ENCODE data around the gene CYGB. TPM values are rescaled to one million over a fixed set of nuclear protein-coding genes. Genes with fewer than 3 reads are reported as not detected.

CYGB gene
- total RNA-seq, 4 donors from 2014 or later: 12.6 to 23.2 (median 18.8) TPM

GRCh38 chr17:76497979-76498875, 39.3 kb downstream of the CYGB start:
- H3K4me1 ChIP-seq: peaks cover 0 to 63% (median 32%) of the 10 kb centered on the region in 3 donors
- H3K4me3 ChIP-seq: peak overlapping the region in 1 of 2 donors; percentile 19
- WGBS, 2 donors (ENCODE audit: low coverage in 1 of 2): 16 to 100% methylated on average over 1 to 10 of the region's 31 CpGs
- H3K36me3 ChIP-seq: no peaks in the 10 kb centered on the region
- no peaks in the 10 kb centered on the region for H3K9me3 ChIP-seq
- TF ChIP-seq EP300 (IDR thresholded peaks at IDR 0.05): no peak
- no peak for TF ChIP-seq POLR2A (IDR thresholded peaks at IDR 0.05)
- TF ChIP-seq, protein P1, sequence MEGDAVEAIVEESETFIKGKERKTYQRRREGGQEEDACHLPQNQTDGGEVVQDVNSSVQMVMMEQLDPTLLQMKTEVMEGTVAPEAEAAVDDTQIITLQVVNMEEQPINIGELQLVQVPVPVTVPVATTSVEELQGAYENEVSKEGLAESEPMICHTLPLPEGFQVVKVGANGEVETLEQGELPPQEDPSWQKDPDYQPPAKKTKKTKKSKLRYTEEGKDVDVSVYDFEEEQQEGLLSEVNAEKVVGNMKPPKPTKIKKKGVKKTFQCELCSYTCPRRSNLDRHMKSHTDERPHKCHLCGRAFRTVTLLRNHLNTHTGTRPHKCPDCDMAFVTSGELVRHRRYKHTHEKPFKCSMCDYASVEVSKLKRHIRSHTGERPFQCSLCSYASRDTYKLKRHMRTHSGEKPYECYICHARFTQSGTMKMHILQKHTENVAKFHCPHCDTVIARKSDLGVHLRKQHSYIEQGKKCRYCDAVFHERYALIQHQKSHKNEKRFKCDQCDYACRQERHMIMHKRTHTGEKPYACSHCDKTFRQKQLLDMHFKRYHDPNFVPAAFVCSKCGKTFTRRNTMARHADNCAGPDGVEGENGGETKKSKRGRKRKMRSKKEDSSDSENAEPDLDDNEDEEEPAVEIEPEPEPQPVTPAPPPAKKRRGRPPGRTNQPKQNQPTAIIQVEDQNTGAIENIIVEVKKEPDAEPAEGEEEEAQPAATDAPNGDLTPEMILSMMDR (IDR thresholded peaks at IDR 0.05): no peak
- no peak for TF ChIP-seq POLR2AphosphoS5 (IDR thresholded peaks at IDR 0.05)
- no peaks in the 10 kb centered on the region for H3K27me3 ChIP-seq
- peak; percentile 42 for ATAC-seq
- H3K27ac ChIP-seq: peak overlapping the region in 3 of 4 donors; percentile 72 to 88 (median 82)

- Histone ChIP-seq H3K4me1 (peaks cover 0 to 68% (median 34%) of the 10 kb centered on the region in 3 donors), H3K27ac (peak overlapping the region in 3 of 4 donors; percentile 72 to 88 (median 82)), H3K27me3 (no peaks in the 10 kb centered on the region), H3K4me3 (peak overlapping the region in 1 of 2 donors; percentile 19), H3K36me3 (no peaks in the 10 kb centered on the region), H3K9me3 (no peaks in the 10 kb centered on the region)
- 0% methylated on average over 1 of the region's 2 CpGs; no CpG with 5 or more reads in 1 of the 2 donors for WGBS, 2 donors (ENCODE audit: low coverage in 1 of 2)
- TF ChIP-seq POLR2AphosphoS5 (IDR thresholded peaks at IDR 0.05) (no peak), EP300 (IDR thresholded peaks at IDR 0.05) (no peak), POLR2A (IDR thresholded peaks at IDR 0.05) (no peak)
- TF ChIP-seq, protein P1 (IDR thresholded peaks at IDR 0.05): no peak
- ATAC-seq: no peak
These were observed 39.9 kb downstream of the CYGB start for GRCh38 chr17:76497699-76497978.

DNA sequence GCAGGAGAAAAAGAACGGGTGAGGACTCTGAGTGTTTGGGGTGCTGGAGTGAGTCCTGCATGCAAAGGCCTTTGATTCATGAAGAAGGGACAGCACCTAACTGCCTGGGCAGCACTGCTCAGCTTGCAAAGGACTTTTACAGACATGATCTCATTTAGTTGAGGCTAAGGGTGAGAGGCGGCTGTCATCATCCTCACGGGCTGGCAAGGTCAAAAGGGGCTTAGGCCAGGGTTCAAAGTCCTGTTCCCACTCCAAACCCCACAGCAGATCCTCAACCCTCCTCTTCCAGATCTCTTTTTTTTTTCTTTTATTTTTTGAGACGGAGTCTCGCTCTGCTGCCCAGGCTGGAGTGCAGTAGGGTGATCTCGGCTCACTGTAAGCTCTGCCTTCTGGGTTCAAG, 41.0 kb downstream of the CYGB start:
- H3K27me3 ChIP-seq: no peaks in the 10 kb centered on the region
- no peaks in the 10 kb centered on the region for H3K36me3 ChIP-seq
- peaks cover 0 to 67% (median 26%) of the 10 kb centered on the region in 3 donors for H3K4me1 ChIP-seq
- no peak overlapping the region for H3K27ac ChIP-seq
- H3K9me3 ChIP-seq: no peaks in the 10 kb centered on the region
- ATAC-seq: no peak
- 84% methylated on average over 6 of the region's 6 CpGs; no CpG with 5 or more reads in 1 of the 2 donors for WGBS, 2 donors (ENCODE audit: low coverage in 1 of 2)
- H3K4me3 ChIP-seq: no peak overlapping the region
- TF ChIP-seq POLR2A (IDR thresholded peaks at IDR 0.05) (no peak), POLR2AphosphoS5 (IDR thresholded peaks at IDR 0.05) (no peak), EP300 (IDR thresholded peaks at IDR 0.05) (no peak)
- TF ChIP-seq, protein P1 (IDR thresholded peaks at IDR 0.05): no peak

DNA sequence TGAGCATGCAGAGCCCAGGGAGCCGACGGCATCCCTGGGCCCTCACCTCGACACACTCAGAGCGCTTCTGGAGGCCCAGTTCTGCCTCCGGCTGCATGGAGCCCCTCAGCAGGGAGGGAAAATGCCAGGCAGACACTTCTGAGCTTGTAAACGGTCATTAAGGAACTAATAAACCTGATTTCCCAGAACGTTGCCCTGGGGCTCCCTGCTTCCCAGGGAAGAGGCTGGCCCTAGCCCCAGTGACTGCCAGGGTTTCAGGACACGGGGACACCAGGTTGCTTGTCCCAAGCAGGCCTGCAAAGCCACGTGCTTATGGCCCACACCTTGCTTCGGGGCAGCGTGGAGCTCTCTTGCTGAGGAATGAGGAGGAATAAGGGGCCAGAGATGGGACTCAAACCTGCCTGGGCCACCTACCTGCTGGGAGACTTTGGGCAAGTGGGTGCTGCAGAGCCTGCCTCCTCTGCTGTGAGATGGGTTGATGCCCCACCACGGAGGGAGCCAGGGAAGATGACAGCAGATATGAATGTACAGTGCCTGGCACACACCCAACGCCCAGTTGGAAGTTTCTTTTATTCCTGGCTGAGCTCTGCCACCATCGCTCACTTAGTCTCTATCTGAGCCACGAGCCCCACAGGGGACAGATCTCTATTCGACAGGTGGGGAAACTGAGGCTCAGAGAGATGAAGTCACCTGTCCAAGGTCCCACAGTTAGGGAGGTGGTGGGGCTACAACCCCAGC, 41.7 kb downstream of the CYGB start:
- no peak overlapping the region for H3K27ac ChIP-seq
- H3K4me3 ChIP-seq: no peak overlapping the region
- TF ChIP-seq POLR2A (IDR thresholded peaks at IDR 0.05) (no peak), POLR2AphosphoS5 (IDR thresholded peaks at IDR 0.05) (no peak), EP300 (IDR thresholded peaks at IDR 0.05) (no peak)
- TF ChIP-seq, protein P1 (IDR thresholded peaks at IDR 0.05): no peak
- ATAC-seq: no peak
- H3K27me3 ChIP-seq: no peaks in the 10 kb centered on the region
- no peaks in the 10 kb centered on the region for H3K9me3 ChIP-seq
- peaks cover 0 to 61% (median 26%) of the 10 kb centered on the region in 3 donors for H3K4me1 ChIP-seq
- WGBS, 2 donors (ENCODE audit: low coverage in 1 of 2): 89% methylated on average over 8 of the region's 16 CpGs; no CpG with 5 or more reads in 1 of the 2 donors
- H3K36me3 ChIP-seq: no peaks in the 10 kb centered on the region

Data from gastroesophageal sphincter (tissue), 4 donors.